Caco-2 (cell line): ENCODE data around the gene NNT. TPM values are rescaled to one million over a fixed set of nuclear protein-coding genes. Genes with fewer than 3 reads are reported as not detected.

Source experiments
- BruUV-seq: library from RNA; stranded (reverse); fragments of 400-500 nt; replicated peaks from 2 replicates; lab custom pipeline; 2021; lab: Mats Ljungman, UMichigan
- CTCF ChIA-PET: fragments of 300-600 bp; sonication (Branson Sonifier 250); formaldehyde crosslinking; loops from one replicate; lab custom pipeline; 2022; ENCODE audit warnings: antibody characterized with exemption; lab: Charles Lee
- POLR2A ChIA-PET: fragments of 300-600 bp; sonication (Branson Sonifier 250); formaldehyde crosslinking; loops from one replicate; lab custom pipeline; 2022; ENCODE audit warnings: antibody characterized with exemption; lab: Charles Lee
- DNase-seq, 2 experiments: peaks; one replicate each; pipeline versions ENCODE4 v3.0.0 to v3.0.0-alpha.2; 2020 to 2022
- H3K27me3 ChIP-seq: replicated peaks from 2 replicates; pipeline ENCODE4 v1.6.0; 2011; ENCODE audit warnings: low read length; ENCODE audit not compliant: control insufficient read depth, insufficient read depth
- H3K36me3 ChIP-seq: 2 replicates; pipeline ENCODE4 v1.5.1; 2011; ENCODE audit warnings: low read length; ENCODE audit not compliant: control insufficient read depth, insufficient read depth
- H3K4me1 ChIP-seq: fragments of 250-450 bp; sonication (Bioruptor Pico); 2 replicates; pipeline ENCODE4 v1.5.1; 2020; ENCODE audit warnings: mild to moderate bottlenecking
- H3K4me3 ChIP-seq: 2 replicates; pipeline ENCODE4 v1.5.1; 2011; ENCODE audit warnings: low read depth, mild to moderate bottlenecking, control low read depth, low read length
- H3K9me3 ChIP-seq: fragments of 250-450 bp; sonication (Bioruptor Pico); 2 replicates; pipeline ENCODE4 v1.5.1; 2020; ENCODE audit warnings: mild to moderate bottlenecking, moderate library complexity
- H3K27ac Mint-ChIP-seq: one replicate; pipeline ENCODE4 v1.8.0; 2022; ENCODE audit warnings: mixed read lengths; ENCODE audit not compliant: unreplicated experiment
- H3K27me3 Mint-ChIP-seq: one replicate; pipeline ENCODE4 v1.8.0; 2022; ENCODE audit warnings: mixed read lengths; ENCODE audit not compliant: insufficient read depth, unreplicated experiment
- H3K36me3 Mint-ChIP-seq: one replicate; pipeline ENCODE4 v1.8.0; 2022; ENCODE audit warnings: mild to moderate bottlenecking, mixed read lengths; ENCODE audit not compliant: insufficient read depth, unreplicated experiment
- H3K4me1 Mint-ChIP-seq: one replicate; pipeline ENCODE4 v1.8.0; 2022; ENCODE audit warnings: low read depth, mixed read lengths; ENCODE audit not compliant: unreplicated experiment
- H3K4me3 Mint-ChIP-seq: one replicate; pipeline ENCODE4 v1.8.0; 2022; ENCODE audit warnings: mild to moderate bottlenecking, moderate library complexity, mixed read lengths; ENCODE audit not compliant: unreplicated experiment
- H3K9me3 Mint-ChIP-seq: one replicate; pipeline ENCODE4 v1.8.0; 2022; ENCODE audit warnings: mixed read lengths; ENCODE audit not compliant: unreplicated experiment
- CTCF ChIP-seq, 2 experiments: fragments of 200-600 bp in 1 of 2; IDR thresholded peaks; 1 replicate in 1 of 2; 2 replicates in 1 of 2; pipeline versions ENCODE4 v1.5.1 to v1.8.0; 2011 to 2022; ENCODE audit warnings: antibody characterized with exemption in 1 of 2, control low read depth in 1 of 2, inconsistent platforms in 1 of 2, low read depth in 1 of 2, low read length in 1 of 2, mild to moderate bottlenecking in 1 of 2, moderate library complexity in 1 of 2; ENCODE audit not compliant: insufficient read depth in 1 of 2, severe bottlenecking in 1 of 2, unreplicated experiment in 1 of 2
- intact Hi-C: fragments of 100-400 bp; cut with micrococcal nuclease; formaldehyde crosslinking; loops from one replicate; pipeline ENCODE4 v1.10.0; 2022; ENCODE audit not compliant: unreplicated experiment
- total RNA-seq: library from RNA; stranded (reverse); gene quantifications from 2 replicates; pipeline ENCODE4 v1.2.3, GENCODE V29; 2022

Gene NNT
- total RNA-seq, 1 experiment from 2014 or later = 44.8 TPM

DNA sequence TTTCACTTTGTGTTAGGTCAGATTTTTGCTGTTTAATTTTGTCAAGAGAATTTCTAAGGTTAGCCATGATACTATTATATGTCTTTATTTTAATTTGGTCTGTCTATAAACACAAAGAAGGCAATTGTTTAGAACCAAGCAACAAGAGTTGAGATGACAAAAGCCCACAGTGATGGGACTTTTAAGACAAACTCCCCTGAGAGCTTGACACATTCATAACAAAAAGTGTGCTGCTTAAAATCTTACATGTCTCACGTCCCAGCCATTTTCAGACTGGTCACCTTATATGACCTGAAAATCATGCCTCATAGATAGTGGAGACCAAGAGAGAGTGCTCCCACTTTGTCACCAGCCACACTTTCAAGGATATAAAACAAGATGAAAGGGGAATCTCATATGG is 21.6 kb upstream of the NNT start:
- CTCF ChIA-PET = no interaction called here
- DNase-seq = no peak
- POLR2A ChIA-PET = no interaction called here
- Histone ChIP-seq H3K27me3 (no peaks in the 10 kb centered on the region), H3K4me3 (no peak overlapping the region), H3K9me3 (no peaks in the 10 kb centered on the region), H3K4me1 (no peaks in the 10 kb centered on the region), H3K36me3 (no peaks in the 10 kb centered on the region)
- Mint-ChIP-seq H3K36me3 (no peaks in the 10 kb centered on the region), H3K4me3 (no peak overlapping the region), H3K4me1 (no peaks in the 10 kb centered on the region), H3K27ac (no peak overlapping the region), H3K9me3 (no peaks in the 10 kb centered on the region), H3K27me3 (no peaks in the 10 kb centered on the region)
- BruUV-seq = no TSS peak
- TF ChIP-seq CTCF (IDR thresholded peaks at IDR 0.05; ENCODE audit: insufficient read depth in 1 of 2, low read depth in 1 of 2, low read length in 1 of 2, severe bottlenecking in 1 of 2, unreplicated experiment in 1 of 2) = no peak
- intact Hi-C loops = no loop called here

DNA sequence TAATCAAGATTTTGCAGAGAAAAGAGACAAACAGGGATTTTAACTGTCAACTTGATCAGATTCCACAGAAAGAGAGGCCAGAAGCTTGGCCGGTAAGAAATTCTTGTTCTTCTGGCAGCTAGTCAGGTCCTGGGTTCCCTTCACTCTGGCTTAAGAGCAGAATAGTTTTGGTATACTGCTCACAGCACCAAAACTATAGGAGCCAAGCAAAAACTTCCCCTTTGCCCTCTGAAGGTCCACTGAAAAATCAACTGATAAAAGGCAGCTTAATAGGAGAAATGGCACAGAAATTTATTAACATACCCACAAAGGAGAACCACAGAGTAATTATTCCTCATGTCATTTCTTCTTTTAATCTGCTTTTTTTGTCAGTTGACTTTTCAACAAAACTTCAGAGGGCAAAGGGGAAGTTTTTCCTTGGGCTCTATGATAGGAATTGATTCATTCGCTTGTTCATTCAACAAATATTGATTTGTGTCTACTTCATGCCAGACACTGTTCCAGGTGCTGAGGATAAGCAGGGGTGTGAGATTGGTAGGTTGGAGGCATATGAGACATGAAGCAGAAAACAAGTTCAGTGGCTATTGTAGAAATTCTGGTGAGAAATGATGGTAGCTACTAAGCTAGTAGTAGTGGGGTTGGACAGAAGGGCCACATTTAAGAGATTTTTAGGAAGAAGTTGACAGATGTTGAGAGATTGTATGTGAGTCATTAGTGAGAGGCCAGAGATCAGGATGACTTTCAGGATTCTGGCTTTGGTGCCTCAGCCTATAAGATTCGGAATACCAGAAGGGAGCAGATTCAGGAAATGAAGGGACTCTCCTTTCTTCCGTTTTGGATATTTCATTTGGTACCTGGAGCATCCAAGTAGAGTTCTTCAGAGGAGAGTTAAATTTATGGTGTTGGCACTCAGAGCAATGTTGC is 20.6 kb upstream of the NNT start:
- no peak for DNase-seq
- no TSS peak for BruUV-seq
- no peaks in the 10 kb centered on the region for H3K36me3 ChIP-seq
- CTCF ChIA-PET = no interaction called here
- Mint-ChIP-seq H3K9me3 (no peaks in the 10 kb centered on the region), H3K27ac (no peak overlapping the region), H3K27me3 (no peaks in the 10 kb centered on the region), H3K4me1 (no peaks in the 10 kb centered on the region), H3K4me3 (no peak overlapping the region), H3K36me3 (no peaks in the 10 kb centered on the region)
- POLR2A ChIA-PET = no interaction called here
- intact Hi-C loops = no loop called here
- H3K9me3 ChIP-seq = no peaks in the 10 kb centered on the region
- H3K27me3 ChIP-seq = no peaks in the 10 kb centered on the region
- H3K4me1 ChIP-seq = no peaks in the 10 kb centered on the region
- no peak overlapping the region for H3K4me3 ChIP-seq
- TF ChIP-seq CTCF (IDR thresholded peaks at IDR 0.05; ENCODE audit: insufficient read depth in 1 of 2, low read depth in 1 of 2, low read length in 1 of 2, severe bottlenecking in 1 of 2, unreplicated experiment in 1 of 2) = no peak

DNA sequence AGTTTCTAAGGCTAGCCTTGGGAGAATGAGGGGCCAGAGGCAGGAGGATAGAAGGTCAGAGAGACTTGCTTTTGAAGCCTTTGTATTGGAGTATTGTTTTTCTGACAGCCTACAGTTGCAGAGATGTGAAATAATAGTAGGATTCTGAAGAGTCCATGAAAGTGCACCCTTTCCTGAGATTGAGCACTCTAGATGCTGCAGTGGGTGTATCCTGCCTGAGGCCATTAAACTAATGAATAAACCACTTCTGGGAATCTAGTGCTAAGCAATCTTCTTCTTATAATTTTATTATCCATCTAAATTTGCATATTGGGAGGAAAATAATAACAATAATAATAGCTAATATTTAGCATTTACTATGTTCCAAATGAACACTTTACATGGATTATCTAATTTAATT is 19.3 kb upstream of the NNT start:
- H3K27me3 Mint-ChIP-seq = no peaks in the 10 kb centered on the region
- H3K4me1 Mint-ChIP-seq = no peaks in the 10 kb centered on the region
- BruUV-seq = no TSS peak
- no peak for TF ChIP-seq CTCF (IDR thresholded peaks at IDR 0.05; ENCODE audit: insufficient read depth in 1 of 2, low read depth in 1 of 2, low read length in 1 of 2, severe bottlenecking in 1 of 2, unreplicated experiment in 1 of 2)
- no peaks in the 10 kb centered on the region for H3K9me3 ChIP-seq
- ChIA-PET CTCF (no interaction called here), POLR2A (no interaction called here)
- H3K9me3 Mint-ChIP-seq = no peaks in the 10 kb centered on the region
- no peaks in the 10 kb centered on the region for H3K36me3 ChIP-seq
- no peaks in the 10 kb centered on the region for H3K27me3 ChIP-seq
- DNase-seq = no peak
- no peak overlapping the region for H3K4me3 Mint-ChIP-seq
- intact Hi-C loops = no loop called here
- H3K4me3 ChIP-seq = no peak overlapping the region
- H3K27ac Mint-ChIP-seq = no peak overlapping the region
- H3K36me3 Mint-ChIP-seq = no peaks in the 10 kb centered on the region
- H3K4me1 ChIP-seq = no peaks in the 10 kb centered on the region
